Ectodermal cell (in vitro differentiated cells): ENCODE data around the gene RNF213. TPM values are rescaled to one million over a fixed set of nuclear protein-coding genes. Genes with fewer than 3 reads are reported as not detected.

Experiments
- H3K27ac ChIP-seq: 2 replicates; pipeline ENCODE4 v1.7.0; 2013; ENCODE audit warnings: mild to moderate bottlenecking, low read depth, low read length; ENCODE audit not compliant: insufficient read depth, poor library complexity, severe bottlenecking
- H3K27me3 ChIP-seq: 2 replicates; pipeline ENCODE4 v1.7.0; 2013; ENCODE audit warnings: mild to moderate bottlenecking, low read length; ENCODE audit not compliant: insufficient read depth, control insufficient read depth, poor library complexity, severe bottlenecking
- H3K36me3 ChIP-seq: one replicate; pipeline ENCODE4 v1.7.0; 2013; ENCODE audit warnings: low read length; ENCODE audit not compliant: control insufficient read depth, insufficient read depth
- H3K4me1 ChIP-seq: one replicate; pipeline ENCODE4 v1.7.0; 2013; ENCODE audit warnings: low read length; ENCODE audit not compliant: control insufficient read depth, insufficient read depth
- H3K4me3 ChIP-seq: 2 replicates; pipeline ENCODE4 v1.7.0; 2013; ENCODE audit warnings: low read depth, low read length, control low read depth; ENCODE audit not compliant: insufficient read depth
- H3K9me3 ChIP-seq: 2 replicates; pipeline ENCODE4 v1.7.0; 2013; ENCODE audit warnings: mild to moderate bottlenecking, low read length, moderate library complexity; ENCODE audit not compliant: control insufficient read depth
- WGBS, 2 experiments: methylation state at CpG; one replicate each; pipeline ENCODE4 v1.1.7; 2013; ENCODE audit warnings: missing lambda C conversion rate in 2 of 2; 5-methylcytosine and 5-hydroxymethylcytosine counted together
- polyA plus RNA-seq, 4 experiments: library from polyadenylated mRNA; stranded (reverse); fragments of 50-300 nt; gene quantifications; one replicate each; pipeline ENCODE4 v1.2.3, GENCODE V29; 2013

RNF213 gene
- polyA plus RNA-seq (2013, experiment 1 of 4), result 14.6 TPM
- 17.1 TPM for polyA plus RNA-seq (2013, experiment 2 of 4)
- polyA plus RNA-seq (2013, experiment 3 of 4), result 13.3 TPM
- 18.4 TPM for polyA plus RNA-seq (2013, experiment 4 of 4)

GRCh38 chr17:80260791-80261158, at the start of gene RNF213:
Gene RNF213 (plus strand): TSS chr17:80260852. CDS start chr17:80263682, 2,830 bp downstream.
- H3K27me3 ChIP-seq, result peaks cover 6% of the 10 kb centered on the region
- peak within 1 kb of the TSS; percentile 95 for H3K27ac ChIP-seq
- peak within 1 kb of the TSS; percentile 82 for H3K4me3 ChIP-seq
- no peaks in the 10 kb centered on the region for H3K9me3 ChIP-seq
- WGBS, 2 experiments, result 0% methylated on average over 52 to 54 of the region's 54 CpGs
- H3K36me3 ChIP-seq, result no peaks in the 10 kb centered on the region
- peaks cover 9% of the 10 kb centered on the region for H3K4me1 ChIP-seq

DNA sequence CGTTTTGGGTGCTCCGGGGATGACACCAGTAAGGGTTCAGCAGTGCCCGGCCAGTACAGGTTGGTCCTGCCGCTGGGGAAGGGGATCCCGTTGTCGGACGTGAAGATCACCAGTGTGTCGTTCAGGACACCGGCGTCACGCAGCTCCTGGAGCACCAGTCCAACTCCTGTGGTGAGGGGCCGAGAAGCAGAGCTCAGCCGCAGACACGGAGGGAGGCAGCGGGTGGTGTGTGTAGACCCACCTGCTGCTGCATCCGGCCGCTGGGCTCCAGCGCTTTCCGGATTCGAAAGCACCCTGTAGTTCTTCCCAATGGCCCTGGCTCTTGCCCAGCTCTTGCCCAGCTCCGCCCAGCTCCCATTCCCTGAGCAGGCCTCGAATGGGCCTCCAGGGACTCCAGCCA, 48.5 kb upstream of the RNF213 start:
- Histone ChIP-seq H3K4me3 (no peak overlapping the region), H3K9me3 (no peaks in the 10 kb centered on the region), H3K36me3 (no peaks in the 10 kb centered on the region), H3K27me3 (no peaks in the 10 kb centered on the region), H3K27ac (no peak overlapping the region), H3K4me1 (no peaks in the 10 kb centered on the region)
- 93 to 94% methylated on average over 22 of the region's 22 CpGs for WGBS, 2 experiments

GRCh38 chr17:80212511-80212910, 48.1 kb upstream of the RNF213 start:
- Histone ChIP-seq H3K27ac (no peak overlapping the region), H3K4me3 (no peak overlapping the region), H3K27me3 (no peaks in the 10 kb centered on the region), H3K36me3 (no peaks in the 10 kb centered on the region), H3K9me3 (no peaks in the 10 kb centered on the region), H3K4me1 (no peaks in the 10 kb centered on the region)
- WGBS, 2 experiments, result 93 to 96% methylated on average over 12 of the region's 12 CpGs

DNA sequence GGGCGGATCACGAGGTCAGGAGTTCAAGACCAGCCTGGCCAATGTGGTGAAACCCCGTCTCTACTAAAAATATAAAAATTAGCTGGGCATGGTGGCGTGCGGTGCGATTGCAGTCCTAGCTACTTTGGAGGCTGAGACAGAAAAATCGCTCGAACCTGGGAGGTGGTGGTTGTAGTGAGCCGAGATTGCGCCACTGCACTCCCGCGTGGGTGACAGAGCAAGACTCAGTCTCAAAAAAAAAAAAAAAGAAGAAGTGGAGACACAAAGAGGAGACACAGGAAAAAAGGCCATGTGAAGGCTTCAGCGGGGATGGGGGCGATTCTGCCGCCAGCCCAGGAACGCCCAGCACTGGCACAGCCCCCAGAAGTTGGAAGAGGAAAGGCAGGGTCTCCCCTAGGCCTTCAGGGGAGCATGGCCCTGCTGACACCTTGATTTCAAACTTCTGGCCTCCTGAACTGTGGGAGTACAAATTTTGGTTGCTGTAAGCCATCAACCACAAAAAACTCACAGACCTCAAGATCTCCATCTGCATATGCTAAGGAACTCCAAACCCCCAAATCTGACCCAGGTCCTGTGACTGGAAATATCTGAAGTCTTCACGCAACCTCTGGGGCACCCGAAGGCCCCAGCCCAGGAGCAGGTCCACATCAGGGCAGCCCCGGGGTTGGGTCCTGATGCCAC, 47.5 kb upstream of the RNF213 start:
- no peak overlapping the region for H3K4me3 ChIP-seq
- H3K27me3 ChIP-seq, result no peaks in the 10 kb centered on the region
- no peaks in the 10 kb centered on the region for H3K4me1 ChIP-seq
- H3K36me3 ChIP-seq, result no peaks in the 10 kb centered on the region
- H3K9me3 ChIP-seq, result no peaks in the 10 kb centered on the region
- H3K27ac ChIP-seq, result no peak overlapping the region
- WGBS, 2 experiments, result 94 to 96% methylated on average over 19 of the region's 19 CpGs

- Histone ChIP-seq H3K4me3 (no peak overlapping the region), H3K36me3 (no peaks in the 10 kb centered on the region), H3K27ac (no peak overlapping the region), H3K9me3 (no peaks in the 10 kb centered on the region), H3K27me3 (no peaks in the 10 kb centered on the region), H3K4me1 (no peaks in the 10 kb centered on the region)
- 95 to 97% methylated on average over 17 of the region's 17 CpGs for WGBS, 2 experiments
Measured at GRCh38 chr17:80213643-80213975, 47.0 kb upstream of the RNF213 start.

- 94% methylated on average over 48 of the region's 48 CpGs for WGBS, 2 experiments
- H3K36me3 ChIP-seq, result no peaks in the 10 kb centered on the region
- H3K9me3 ChIP-seq, result no peaks in the 10 kb centered on the region
- no peak overlapping the region for H3K4me3 ChIP-seq
- H3K27me3 ChIP-seq, result no peaks in the 10 kb centered on the region
- no peak overlapping the region for H3K27ac ChIP-seq
- H3K4me1 ChIP-seq, result no peaks in the 10 kb centered on the region
Measured at GRCh38 chr17:80214012-80214877, 46.4 kb upstream of the RNF213 start.

GRCh38 chr17:80214878-80215210, 45.8 kb upstream of the RNF213 start:
- Histone ChIP-seq H3K4me1 (peaks cover 3% of the 10 kb centered on the region), H3K27me3 (no peaks in the 10 kb centered on the region), H3K9me3 (no peaks in the 10 kb centered on the region), H3K36me3 (no peaks in the 10 kb centered on the region), H3K4me3 (no peak overlapping the region), H3K27ac (no peak overlapping the region)
- WGBS, 2 experiments, result 93% methylated on average over 17 of the region's 17 CpGs

DNA sequence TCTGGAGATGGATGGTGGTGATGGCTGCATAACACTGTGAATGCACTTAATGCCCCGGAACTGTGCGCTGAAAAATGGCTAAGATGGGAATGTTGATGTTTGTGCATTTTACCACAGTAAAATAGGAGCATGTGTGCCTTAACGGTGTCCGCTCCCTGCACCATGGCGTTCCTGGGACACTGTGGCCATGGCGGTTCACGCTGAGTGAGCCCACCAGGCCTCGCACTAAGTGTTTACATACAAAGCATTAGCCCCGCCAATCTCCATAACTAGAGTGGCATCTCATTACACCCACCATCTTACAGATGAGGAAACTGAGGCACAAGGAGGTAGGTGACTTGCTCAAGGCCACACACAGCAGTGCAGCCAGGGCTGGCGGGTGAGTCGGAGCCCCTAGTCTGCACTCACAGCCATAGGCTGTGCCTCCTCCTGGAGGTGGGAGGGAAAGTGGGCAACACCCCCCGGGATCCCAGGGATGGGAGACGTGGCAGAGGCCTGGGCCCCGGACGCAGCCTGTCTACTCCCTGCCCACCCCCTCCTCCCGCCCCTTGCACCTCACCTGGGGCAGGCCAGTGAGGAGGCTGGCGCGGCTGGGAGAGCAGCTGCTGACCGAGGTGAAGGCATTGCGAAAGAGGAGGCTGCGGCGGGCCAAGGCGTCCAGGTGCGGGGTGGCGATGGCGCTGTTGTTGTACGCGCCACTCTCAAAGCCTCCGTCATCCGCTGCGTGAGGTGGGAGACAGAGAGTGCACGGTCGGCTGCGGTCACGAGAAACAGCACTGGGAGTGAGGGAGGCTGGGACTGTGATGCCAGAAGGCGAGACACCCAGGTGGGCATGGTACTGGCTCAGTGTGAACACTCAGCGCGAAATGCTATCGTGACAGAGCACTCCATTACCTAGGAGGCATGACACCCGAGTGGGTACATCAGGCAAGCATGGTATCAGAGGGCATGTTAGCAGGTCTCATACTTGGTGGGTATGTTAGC, 43.9 kb upstream of the RNF213 start:
- Histone ChIP-seq H3K9me3 (no peaks in the 10 kb centered on the region), H3K4me1 (peaks cover 6% of the 10 kb centered on the region), H3K4me3 (no peak overlapping the region), H3K36me3 (no peaks in the 10 kb centered on the region), H3K27me3 (no peaks in the 10 kb centered on the region), H3K27ac (no peak overlapping the region)
- WGBS, 2 experiments, result 95 to 96% methylated on average over 40 of the region's 40 CpGs

DNA sequence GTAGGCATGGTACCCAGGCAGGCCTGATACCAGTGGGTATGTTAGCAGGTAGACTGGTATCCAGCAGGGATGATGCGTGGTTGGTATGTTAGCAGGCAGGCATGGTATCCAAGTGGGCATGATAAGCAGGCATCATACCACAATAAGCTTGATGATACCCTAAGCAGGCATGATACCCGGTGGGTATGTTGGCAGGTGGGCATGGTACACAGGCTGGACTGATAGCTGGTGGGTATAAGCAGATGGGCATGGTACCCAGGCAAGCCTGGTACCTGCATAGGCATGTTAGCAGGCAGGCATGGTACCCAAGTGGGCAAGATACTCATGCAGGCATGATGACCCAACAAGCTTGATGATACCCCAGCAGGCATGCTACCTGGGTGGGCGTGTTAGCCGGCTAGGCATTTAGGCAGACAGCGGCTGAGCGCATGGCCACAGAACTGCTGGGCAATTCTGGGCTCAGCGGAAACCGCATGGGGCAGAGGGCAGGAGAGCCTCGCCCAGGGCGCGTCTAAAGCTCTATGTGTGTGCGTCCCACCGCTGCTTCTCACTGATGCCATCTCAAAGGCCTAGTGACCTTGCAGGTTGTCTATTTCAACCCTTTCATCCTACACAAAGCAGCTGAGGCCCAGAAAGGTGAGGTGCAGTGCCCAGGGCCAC, 42.8 kb upstream of the RNF213 start:
- H3K4me1 ChIP-seq, result peaks cover 6% of the 10 kb centered on the region
- no peaks in the 10 kb centered on the region for H3K27me3 ChIP-seq
- no peak overlapping the region for H3K4me3 ChIP-seq
- H3K36me3 ChIP-seq, result no peaks in the 10 kb centered on the region
- WGBS, 2 experiments, result 96 to 97% methylated on average over 13 of the region's 13 CpGs
- no peak overlapping the region for H3K27ac ChIP-seq
- no peaks in the 10 kb centered on the region for H3K9me3 ChIP-seq
